GM19043 (cell line): ENCODE measurements around the gene TMEM108.

Experiments
- ATAC-seq: cut with Tn5 transposase; IDR thresholded peaks from one replicate; pipeline ENCODE4 v1.9.1; 2021; ENCODE audit warnings: low read depth; ENCODE audit not compliant: unreplicated experiment

The TMEM108 gene

DNA sequence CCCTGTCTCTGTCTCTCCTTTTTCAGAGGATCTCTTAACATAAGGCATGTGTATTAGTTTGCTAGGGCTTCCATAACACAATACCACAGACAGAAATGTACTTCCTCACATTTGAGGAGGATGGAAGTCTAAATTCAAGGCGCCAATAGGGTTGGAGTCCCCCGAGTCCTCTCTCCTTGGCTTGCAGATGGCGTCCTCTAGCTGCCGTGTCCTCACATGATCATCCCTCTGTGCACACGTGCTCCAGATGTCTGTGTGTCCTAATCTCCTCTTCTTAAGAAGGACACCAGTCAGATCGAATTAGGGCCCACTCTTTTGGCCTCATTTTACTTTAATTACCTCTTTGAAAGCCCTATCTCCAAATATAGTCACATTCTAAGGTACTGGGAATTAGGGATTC lies 338.6 kb downstream of the TMEM108 start:
- ATAC-seq, result no peak

DNA sequence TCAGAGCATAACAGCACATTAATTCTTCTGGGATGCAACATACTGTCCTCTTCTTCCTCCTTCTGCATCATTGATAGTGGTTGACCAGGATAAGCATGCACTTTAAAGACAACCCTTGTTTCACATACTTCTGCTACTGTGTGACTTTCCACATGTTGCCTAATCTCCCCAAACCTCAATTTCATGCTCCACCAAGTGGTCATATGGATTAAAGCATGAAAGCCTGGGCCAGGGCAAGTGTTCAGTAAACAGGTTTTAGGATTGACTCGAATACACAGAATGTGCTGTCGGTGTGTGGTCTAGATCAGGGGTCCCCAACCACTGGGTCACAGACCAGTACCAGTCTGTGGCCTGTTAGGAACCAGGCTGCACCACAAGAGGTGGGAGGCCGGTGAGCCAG lies 339.2 kb downstream of the TMEM108 start:
- ATAC-seq, result no peak

DNA sequence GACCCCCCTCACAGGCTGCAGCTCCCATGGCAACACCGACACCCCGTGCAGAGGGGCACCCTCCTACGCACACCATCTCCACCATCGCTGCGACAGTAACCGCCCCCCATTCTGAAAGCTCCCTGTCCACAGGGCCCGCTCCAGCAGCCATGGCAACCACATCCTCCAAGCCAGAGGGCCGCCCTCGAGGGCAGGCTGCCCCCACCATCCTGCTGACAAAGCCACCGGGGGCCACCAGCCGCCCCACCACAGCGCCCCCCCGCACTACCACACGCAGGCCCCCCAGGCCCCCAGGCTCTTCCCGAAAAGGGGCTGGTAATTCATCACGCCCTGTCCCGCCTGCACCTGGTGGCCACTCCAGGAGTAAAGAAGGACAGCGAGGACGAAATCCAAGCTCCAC lies 341.7 kb downstream of the TMEM108 start:
- ATAC-seq, result no peak

DNA sequence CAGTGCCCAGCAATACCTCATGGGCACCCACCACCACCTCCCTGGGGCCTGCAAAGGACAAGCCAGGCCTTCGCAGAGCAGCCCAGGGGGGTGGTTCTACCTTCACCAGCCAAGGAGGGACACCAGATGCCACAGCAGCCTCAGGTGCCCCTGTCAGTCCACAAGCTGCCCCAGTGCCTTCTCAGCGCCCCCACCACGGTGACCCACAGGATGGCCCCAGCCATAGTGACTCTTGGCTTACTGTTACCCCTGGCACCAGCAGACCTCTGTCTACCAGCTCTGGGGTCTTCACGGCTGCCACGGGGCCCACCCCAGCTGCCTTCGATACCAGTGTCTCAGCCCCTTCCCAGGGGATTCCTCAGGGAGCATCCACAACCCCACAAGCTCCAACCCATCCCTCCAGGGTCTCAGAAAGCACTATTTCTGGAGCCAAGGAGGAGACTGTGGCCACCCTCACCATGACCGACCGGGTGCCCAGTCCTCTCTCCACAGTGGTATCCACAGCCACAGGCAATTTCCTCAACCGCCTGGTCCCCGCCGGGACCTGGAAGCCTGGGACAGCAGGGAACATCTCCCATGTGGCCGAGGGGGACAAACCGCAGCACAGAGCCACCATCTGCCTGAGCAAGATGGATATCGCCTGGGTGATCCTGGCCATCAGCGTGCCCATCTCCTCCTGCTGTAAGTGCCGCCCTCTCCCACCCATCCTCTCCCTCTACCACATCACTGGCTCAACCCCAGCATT lies 342.5 kb downstream of the TMEM108 start:
- no peak for ATAC-seq

DNA sequence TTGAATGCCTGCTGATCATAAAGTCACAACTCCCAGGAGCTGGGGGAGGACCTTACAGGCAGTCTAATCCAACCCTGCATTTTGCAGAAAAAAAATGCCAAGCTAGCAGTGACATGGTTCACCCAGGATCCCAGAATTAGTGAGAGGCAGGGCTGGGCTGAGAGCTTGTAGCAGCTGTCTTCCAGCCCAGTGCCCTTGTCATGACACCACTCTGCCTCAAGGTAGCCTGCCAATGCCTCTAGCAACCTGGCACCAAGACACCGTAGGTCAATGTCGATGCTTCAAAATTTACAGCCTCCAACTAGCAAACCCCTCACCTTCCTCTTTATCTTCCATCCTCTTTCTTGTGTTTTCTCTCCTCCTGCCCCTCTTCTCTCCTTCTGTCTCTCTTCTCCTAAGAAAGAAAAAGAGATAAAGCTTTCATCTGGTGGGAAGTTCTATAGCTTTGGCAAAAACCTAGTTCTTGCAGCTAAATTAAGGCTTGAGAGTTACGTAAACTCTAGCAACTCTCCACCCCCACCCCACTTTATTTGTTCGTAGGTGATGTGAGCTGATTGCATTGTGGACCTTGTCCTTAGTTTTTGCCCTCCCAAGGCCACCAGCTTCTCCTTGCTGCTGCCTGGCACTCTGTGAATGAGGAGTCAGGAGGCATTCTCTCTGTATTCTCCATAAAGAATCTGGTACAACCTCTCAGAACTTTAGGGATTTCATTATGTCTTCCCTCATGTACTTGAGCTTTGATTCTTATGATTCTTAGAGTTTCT lies 343.3 kb downstream of the TMEM108 start:
- ATAC-seq, result no peak

DNA sequence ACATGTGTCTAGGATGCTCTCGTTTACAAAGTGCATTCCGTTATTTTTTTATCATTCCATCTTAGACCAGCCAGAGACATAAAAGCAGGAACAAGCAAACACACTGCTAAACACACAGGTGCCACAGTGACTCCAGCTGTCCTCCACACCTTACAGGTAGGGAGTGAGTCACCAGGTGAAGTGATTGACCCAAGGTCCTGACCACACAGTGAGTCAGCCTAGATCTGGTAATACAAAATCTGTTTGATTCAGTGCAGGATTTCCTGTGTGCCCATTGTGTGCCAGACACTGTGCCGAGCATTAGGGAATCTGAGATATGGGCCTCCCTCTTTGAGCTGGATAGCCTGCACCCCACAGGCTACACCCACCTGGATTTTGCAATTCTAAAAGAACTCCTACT lies 345.0 kb downstream of the TMEM108 start:
- no peak for ATAC-seq

DNA sequence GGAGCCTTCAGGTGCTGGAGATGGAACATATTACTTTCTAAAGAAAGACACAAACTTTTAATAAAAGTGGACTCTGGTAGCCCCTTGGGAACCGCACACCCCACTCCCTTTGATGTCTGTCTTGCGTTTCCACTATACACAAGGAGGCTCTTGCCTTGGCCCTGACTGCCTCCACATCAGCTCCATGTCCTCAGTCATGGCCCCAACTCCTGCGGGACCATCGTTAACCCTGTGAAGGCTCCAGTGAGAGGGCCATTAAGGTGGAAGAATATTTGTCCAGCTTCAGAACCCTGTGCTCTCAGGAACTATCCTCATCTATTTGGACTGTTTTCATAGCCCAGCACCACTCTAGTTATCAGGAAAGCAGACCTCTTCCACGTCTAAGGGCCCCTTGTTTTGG lies 345.6 kb downstream of the TMEM108 start:
- ATAC-seq, result no peak

DNA sequence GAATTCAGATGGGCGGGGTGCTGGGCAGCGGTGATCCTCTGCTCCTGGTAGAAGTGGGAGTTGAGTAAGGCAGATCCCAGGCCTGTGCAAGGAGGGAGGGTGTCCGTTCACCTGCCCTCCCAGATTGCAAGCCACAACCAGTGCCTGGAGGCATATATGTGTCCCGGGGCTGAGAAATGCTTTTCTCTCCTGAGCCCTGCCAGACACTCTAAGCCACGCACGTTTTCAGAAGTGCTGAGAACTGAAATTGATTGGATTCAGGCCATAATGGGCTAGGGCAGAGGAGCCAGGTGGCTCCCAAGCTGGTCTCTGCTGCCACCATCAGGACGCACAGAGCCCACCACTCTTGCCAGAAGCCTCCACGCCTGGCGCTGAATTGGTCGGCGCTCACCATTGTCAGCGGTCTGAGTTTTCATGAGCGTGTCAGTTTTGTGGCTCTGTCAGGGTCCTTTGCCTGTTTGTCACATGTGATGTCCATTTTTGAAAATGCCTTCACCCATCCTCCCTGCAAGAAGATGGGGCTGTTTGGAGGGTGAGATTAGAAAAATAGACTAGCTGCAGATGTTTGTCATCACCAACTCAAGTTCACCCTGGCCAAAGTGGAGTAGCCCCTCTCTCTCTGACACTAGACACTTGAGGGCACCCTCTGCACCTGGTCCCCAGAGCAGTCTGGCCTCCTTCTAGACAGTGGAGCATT lies 346.3 kb downstream of the TMEM108 start:
- peak; percentile 79 for ATAC-seq

DNA sequence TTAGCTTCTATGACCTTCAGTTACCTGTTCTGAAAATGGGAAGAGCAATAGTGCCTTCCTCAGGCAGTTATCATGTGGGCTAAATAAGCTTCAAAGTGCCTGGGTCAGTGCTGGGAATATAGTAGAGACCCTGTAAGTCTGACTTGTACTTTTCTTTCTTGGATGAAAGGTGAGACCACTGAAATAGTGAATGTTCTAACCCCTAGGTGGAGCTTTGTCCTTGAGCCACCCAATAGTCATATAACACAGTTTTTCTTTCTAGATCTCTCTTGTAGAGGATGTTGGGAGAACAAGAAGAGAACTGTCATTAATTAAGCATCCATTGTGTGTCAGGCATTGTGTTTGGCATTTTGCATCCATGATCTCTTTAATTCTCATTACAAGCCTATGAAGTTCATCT lies 348.7 kb downstream of the TMEM108 start:
- no peak for ATAC-seq

DNA sequence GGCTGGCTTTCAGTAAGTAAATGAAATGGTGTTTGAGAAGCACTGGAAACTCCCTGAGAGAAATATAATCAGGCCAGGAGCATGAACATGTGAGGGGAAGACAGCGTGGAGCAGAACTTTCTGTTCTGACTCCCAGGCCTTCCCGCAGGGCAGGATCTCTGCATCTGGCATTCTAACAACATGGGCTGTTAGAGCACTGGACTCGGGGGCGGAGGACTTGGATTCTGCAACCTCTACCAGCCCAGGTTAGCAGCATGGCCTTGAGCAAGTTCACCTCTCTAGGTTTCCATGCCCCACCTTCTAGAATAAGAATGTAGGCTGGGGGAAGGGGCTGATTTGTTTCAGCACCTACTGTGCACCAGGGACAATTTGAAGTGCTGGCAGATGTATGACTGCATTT lies 349.1 kb downstream of the TMEM108 start:
- ATAC-seq, result no peak

DNA sequence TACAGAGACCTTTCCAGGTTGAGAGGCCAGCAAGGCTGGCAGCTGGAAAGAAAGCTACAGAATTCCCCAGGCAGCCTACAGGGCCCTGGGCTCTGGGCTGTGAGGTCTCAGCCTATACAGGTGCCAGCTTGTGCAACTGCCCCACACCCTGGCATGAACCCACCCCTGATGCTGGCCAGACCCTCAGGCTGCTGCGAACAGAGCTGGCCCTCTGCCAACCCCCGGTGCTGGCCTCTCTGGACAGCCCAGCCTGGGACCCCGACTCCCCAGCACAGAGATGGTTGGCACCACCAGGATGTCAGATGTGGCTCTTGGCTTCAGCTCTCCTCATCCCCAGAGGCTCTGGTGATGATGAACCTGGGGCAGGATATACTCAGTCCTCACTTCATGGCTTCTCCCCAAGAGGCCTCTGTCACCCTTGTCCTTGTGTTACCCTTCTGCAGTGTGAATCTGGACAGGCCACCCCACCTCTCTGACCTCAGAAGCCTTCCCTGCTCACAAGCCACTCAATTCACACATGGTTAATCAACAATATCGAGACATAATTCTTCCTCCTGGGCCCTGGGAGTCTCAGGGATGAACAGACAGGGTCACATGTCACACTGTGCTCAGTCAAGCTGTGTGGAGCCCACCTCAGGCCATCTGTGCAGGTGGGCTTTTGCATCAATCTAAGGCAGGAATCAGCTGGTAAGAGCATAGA lies 350.7 kb downstream of the TMEM108 start:
- ATAC-seq, result no peak

DNA sequence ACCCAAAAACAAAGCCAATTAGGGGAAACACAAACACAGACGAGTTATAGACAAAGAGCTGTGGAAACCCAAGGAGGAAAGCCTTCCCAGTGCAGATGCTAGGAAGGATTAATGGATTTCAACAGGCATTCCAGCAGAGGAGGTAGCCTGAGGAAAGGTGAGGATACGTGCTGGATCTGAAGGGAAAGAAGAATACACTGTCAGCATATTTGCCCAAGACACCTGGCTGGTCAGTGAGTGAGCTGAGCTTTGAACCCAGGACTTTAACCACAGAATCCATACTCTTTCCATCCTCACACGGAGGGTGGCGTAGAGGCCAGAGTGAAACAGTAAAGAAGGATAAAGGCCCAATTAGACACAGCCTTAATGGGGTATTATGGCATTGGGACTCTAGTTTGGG lies 352.5 kb downstream of the TMEM108 start:
- no peak for ATAC-seq

DNA sequence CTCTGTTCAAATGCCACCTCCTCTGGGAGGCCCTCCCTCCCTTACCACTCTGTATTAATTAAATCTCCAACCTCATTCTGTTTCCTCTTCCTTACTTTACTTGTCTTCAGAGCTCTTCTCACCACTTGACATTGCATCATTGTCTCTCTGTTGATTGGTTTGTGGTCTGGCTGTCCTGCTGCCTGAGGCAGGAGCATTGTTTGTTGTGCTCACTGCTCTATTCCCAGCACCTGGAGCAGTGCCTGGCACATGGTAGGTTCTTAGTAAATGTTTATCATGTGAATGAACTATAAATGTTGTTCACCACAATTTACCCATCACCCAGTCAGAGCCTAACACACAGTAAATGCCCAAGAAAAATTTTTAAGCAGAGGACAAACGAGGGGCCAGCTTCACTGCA lies 355.0 kb downstream of the TMEM108 start:
- no peak for ATAC-seq

DNA sequence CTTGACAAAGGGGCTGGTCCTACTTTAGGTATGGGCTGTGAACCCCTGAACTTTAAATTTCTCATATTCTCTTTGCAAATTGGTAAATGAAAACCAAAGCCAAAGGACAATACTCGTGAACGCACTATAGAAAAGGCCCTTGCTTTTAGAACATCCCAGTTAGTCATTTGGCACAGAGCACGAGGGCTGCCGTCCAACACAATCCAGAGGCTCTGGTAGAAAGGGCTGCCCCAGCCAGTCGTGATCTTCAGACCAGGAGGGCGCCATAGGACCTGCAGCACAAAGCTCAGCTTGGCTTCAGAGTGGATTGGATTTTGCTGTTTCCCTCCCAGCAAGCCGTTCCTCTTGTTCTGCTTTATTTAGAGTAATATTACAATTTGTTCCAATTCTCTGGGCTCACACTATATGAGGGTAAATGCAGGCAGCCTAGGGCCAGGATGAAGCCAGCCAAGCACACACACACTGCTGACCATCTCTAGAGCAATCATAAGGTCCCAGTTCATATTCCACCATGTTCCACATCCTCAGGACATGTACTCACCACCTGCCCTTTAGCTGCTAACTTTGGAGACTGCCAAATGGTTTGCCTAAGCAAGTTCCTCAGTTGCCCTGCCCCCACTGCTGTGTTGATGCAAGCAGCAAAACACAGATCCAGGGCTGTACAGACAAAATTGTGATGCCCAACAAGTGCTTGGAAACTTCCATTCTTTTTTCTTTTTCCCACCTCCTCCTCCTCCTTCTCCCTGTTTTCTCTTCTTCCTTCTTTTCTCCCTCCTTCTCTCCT lies 355.7 kb downstream of the TMEM108 start:
- ATAC-seq, result no peak

DNA sequence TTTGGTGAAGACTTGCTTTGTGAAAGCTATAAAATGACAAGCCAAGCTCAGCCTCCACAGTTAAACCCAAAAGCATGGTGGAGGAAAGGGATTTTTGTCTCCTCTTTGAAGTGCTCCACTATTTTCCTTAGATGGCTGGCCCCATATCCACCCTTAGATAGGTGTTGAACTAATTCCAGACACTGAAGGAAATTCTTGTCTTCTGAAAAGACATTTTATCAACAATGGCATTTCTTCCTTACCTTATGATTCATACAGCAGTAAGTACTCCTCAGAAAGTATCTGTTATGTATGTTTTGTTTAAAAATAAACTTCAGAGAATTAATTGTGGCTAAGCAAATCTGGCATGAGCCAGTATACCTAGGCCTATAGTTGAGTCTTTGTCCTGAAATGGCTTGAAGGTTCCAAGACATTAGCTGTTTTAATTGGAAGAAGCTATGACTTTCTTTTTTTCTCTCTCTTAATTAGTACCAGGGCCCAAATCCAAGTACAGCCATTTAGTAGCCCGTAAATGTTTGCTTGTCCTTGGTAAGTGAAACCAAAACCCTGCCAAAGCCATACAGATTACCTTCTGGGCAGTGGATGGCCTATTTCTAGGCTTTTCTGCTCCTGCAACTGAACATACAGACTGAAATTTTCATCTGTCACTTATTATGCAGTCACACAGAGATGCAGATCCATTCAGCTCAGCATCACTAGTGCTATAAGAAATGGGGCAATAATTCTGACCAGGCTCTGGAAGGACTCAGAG lies 356.5 kb downstream of the TMEM108 start:
- no peak for ATAC-seq

DNA sequence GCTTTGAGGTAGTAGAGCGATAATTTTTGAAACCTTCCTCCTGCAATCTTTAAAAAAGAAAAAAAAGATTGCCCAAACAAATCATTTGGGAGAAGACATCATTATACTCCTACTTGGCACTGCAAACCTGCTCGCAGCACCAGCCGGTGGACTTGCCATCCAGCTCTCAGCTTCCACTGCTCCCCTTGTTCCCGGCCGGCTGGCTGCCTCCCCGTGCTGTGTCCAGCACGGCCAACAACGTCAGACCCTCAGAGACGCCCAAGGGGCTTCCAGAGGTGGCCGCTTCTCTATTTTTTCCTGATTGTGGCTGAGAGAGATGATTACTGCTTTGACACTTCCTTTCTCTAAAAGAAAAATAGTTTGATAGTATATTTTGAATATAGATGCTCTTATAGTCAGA lies 358.7 kb downstream of the TMEM108 start:
- no peak for ATAC-seq

DNA sequence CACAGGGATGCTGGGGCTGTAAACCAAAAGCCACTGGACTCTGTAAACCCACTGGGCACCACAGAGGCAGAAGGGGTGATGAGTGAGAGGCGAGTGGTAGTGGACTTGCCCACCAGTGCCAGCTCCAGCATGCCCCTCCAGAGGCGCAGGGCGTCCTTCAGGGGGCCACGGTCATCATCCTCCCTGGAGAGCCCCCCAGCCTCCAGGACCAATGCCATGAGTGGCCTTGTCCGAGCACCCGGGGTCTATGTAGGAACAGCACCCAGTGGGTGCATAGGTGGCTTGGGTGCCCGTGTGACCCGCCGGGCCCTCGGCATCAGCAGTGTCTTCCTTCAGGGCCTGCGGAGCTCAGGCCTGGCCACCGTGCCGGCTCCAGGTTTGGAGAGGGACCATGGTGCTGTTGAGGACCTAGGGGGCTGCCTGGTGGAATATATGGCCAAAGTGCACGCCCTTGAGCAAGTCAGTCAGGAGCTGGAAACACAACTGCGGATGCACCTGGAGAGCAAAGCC lies 361.9 kb downstream of the TMEM108 start, which contains the start of gene BFSP2:
Gene BFSP2 (plus strand): TSS at position 51 of the 510 bp plus-strand sequence. CDS start 28 bp downstream, at position 79.
- ATAC-seq, result no peak

DNA sequence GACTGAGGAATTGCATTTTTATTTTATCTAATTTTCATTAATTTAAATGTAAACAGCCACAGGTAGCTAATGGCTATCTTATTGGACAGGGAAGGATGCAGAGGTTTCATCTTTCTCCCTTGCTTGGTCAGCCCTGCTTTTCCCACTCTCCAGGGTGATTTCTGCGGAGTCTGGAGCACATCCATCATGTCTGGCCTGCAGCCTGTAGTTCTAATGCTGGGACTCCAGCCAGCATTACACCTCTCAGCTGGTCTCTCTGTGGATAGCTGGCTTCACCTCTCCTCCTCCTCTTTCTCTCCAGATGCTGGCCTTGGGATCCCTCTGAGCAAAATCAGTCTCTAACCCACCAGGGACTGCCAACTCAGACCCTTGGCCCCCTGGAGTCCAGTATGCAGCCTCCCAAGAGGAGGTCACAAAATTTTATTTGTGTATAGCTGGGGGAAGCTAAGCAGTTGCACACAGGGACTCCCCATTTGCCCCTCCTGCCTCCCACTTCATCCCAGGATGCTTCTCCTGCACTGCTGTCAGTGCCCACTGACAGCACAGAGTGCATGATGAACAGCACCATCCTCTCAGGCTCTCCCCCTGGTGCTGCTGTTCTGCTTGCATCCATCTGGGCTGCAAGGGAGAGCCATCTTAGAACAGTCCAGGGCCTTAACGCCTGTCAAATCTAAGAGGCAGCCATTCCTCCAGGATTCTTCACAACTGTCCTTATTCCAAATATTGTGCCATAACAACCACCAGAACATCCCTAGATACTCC lies 363.4 kb downstream of the TMEM108 start:
- no peak for ATAC-seq
